Putamen (tissue), 1 donor: ENCODE results near the gene LONRF3.

Source experiments
- DNase-seq: peaks from one replicate; pipeline ENCODE4 v3.0.0-alpha.2; 2016; ENCODE audit warnings: low spot score

The LONRF3 gene

DNA sequence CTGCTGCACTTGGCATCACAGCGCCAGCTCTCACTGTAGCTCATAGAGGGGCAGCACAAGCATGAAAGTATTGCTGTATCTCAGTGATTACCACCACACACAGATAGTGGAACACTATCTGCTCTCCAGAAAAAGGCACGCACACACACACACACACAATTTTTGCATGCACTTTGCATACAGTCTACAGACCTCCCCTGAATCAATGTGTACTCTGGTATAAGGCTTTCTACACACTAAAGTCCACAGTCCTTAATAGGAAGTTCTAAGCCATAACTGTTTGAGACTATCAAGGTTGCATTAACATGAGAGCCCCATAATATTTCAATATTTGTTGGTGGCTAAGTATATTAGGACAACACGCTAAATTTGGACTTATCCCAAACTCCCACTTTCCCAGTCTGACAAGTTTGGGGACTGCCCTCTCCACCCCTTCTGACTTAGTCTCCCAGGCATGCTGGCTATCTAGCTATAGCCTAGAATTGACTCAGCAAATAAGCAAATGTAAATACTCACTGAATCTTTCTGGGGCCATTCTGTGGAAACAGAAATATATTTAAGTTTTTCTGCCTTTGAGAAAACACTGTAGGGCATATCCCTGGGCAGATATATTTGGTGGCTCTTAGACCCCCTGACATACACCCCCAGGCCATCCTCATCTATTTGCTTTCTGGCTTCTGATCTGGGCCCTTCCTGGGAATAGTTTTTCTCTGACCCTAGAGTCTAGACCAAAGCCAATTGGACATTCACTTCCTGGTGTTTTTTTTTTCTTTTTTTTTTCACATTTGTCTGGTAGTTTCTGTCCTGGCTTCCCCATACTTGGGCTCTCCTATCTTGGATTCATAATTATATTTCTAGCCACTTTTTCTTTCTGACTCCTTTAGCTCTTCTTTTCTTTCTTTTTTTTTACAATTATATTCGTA lies 62.0 kb downstream of the LONRF3 start:
- no peak for DNase-seq

DNA sequence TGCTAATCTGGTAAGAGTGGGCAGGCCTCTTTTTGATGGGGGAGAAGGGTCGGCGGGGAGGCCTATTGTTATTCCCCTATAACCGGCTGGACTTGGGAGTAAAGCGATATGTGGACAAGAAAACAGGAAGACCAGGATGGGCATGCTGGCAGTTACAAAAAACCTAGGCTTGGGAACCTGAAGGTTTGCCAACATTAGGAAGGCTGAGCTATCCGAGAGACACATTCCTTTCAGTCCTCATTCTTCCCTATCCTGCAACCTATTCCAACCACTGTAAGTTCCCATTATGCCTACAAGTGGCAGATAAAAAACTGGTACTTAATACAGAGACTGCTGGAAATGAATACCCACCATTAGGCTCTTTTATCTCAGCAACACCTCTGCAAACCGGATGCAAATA lies 66.0 kb downstream of the LONRF3 start:
- no peak for DNase-seq

- no peak for DNase-seq
These were observed 66.8 kb downstream of the LONRF3 start for GRCh38 chrX:119041175-119041574.

DNA sequence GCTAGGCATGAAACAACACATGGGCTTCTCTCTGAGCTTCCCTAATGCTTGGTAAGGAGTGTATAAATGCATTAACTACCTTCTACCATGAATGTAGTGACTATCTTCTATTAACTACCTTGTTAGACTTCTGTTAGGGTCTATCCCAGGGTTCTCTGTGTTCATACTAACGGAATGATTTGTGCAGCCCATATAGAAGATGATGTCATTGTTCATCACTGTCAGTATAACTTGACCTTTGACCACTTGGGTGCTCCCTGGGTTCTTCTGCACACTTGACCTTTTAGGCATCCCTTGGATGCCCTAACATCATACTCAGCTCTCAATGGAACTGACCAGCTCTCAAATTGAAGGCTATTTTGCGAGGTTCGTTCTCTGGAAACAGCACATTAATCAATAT lies 67.6 kb downstream of the LONRF3 start:
- DNase-seq: no peak

DNA sequence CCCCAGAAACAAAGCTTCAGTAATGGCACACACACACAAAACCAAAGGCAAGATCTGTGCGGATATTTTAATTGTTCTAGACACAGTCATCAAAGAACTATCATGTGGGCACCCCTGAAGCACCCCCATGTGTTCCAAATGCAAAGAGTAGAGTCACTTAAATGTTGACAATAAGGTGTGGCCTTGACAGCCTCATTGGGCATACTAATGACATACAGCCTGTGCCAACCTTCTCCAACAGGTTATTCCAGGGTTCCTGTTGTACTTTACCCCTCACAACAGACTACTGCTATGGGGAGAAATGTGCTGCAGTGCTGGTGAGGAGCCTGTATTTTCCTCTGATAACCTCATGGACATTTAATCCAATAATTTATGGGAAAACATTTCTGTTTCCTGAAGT lies 68.6 kb downstream of the LONRF3 start:
- no peak for DNase-seq

- no peak for DNase-seq
These were observed 71.5 kb downstream of the LONRF3 start for GRCh38 chrX:119045884-119046283.

DNA sequence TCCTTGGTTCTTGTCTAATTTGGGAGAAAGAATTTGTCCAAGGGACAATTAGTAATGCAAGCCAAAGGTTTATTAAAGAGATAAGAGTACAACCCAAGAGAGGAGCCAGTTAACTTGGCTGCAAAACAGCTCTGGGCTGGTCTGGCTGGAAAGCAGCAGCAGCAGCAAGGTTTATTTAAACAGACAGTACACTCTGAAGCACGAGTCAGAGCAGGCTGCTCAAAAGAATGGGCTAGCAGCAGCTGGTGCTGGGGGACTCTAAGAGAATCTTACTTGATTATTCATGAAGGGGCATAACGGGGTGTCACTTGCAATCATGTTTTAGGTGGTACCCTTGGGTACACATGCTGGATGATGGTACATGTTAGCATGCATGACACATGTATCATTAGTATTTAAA lies 81.3 kb downstream of the LONRF3 start:
- DNase-seq: no peak

DNA sequence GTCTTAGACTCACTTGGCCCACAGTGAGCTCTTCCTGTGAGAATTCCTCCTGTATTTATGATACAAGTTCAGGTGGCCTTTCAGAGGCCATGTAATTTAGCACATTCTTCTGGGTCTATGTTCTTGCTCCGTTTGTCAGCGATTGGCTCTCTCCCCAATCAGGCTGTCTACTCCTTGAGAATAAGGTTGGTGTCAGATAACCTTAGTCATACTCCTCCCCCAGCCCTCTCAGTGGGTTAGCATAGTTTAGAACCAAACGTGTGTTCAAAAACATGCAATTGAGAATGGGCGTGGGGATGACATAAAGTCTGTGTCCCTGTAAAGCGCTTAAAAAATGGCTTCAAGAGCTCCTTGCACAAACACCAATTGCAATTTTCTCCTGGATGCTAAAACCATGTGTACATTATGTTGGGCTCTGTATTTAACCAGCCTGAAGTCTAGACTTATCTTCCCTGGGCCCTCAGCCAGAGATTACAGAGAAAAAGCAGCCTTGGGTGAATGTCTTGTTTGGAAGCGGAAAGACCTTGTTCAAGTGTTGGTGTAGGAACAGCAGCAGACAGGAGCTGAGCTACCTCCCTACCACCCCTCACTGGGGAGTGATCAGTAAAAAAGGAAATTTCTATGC lies 88.4 kb downstream of the LONRF3 start:
- no peak for DNase-seq

GRCh38 chrX:119063428-119063827 lies 89.0 kb downstream of the LONRF3 start:
- no peak for DNase-seq

DNA sequence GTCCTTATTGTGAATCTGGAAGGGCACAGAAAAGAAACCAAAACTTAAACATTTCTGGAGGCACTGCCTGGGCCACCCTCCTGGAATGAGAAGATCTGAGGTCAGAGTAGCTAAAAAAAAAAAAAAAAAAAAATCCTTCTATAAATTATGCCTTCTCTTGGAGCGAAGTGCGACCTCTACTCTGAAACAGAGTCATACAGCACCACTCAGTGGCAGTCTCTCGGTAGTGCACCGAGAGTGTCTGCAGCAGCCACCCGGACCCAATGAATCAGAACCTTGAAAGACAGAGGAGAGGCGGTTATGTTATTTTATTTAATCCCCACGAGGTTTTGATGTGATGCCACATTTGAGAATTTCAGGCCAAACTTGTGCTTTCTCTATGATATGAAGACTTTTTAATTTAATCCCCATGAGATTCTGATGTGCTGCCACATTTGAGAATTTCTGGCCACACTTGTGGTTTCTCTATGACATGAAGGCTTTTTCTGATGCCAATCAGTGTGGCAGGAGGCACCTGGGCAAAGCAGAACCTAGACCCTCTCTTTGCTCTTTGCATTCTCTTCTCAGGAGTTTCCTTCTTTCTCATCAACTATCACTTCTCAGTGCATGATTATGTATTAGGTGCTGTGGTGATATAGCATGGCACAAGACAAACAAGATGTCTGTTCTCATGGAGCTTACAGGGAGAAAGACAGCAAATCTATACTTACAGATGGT lies 92.8 kb downstream of the LONRF3 start:
- peak; percentile 36 for DNase-seq
